H1 (cell line): Measurements from ENCODE around the gene ARHGAP24.

Experiments used
- CTCF ChIP-seq, 3 experiments: IDR thresholded peaks; 1 replicate in 2 of 3; 2 replicates in 1 of 3; pipeline versions ENCODE4 v1.5.1 to v1.6.1; 2011; ENCODE audit warnings: low read length in 3 of 3, mild to moderate bottlenecking in 3 of 3, inconsistent platforms in 2 of 3, low read depth in 1 of 3, moderate library complexity in 1 of 3; ENCODE audit not compliant: insufficient read depth in 1 of 3; ENCODE audit errors: control extremely low read depth in 1 of 3
- FOSL1 ChIP-seq: IDR thresholded peaks from 2 replicates; pipeline ENCODE4 v1.6.1; 2011; ENCODE audit warnings: mild to moderate bottlenecking, low read depth, low read length, moderate library complexity; ENCODE audit not compliant: insufficient read depth
- POLR2A ChIP-seq, 2 experiments: IDR thresholded peaks; 1 replicate in 1 of 2; 2 replicates in 1 of 2; pipeline ENCODE4 v1.6.1; 2011; ENCODE audit warnings: low read depth in 2 of 2, low read length in 2 of 2, mild to moderate bottlenecking in 2 of 2; ENCODE audit errors: control extremely low read depth in 1 of 2
- SRF ChIP-seq: IDR thresholded peaks from 2 replicates; pipeline ENCODE4 v1.6.1; 2011; ENCODE audit warnings: mild to moderate bottlenecking, low read depth, low read length, moderate library complexity

- TF ChIP-seq CTCF (IDR thresholded peaks at IDR 0.05; ENCODE audit: control extremely low read depth in 1 of 3, insufficient read depth in 1 of 3, low read depth in 1 of 3, low read length in 3 of 3) (no peak), SRF (no peak), FOSL1 (no peak), POLR2A (IDR thresholded peaks at IDR 0.05; ENCODE audit: control extremely low read depth in 1 of 2, low read depth in 2 of 2, low read length in 2 of 2) (no peak)
Measured at GRCh38 chr4:85544751-85545150, 69.8 kb downstream of the ARHGAP24 start.
